A673 (cell line): Measurements from ENCODE around the gene ZNF362. TPM values are rescaled to one million over a fixed set of nuclear protein-coding genes. Genes with fewer than 3 reads are reported as not detected.

Experiments
- BruUV-seq: library from RNA; stranded (reverse); fragments of 400-500 nt; replicated peaks from 2 replicates; lab custom pipeline; 2021; lab: Mats Ljungman, UMichigan
- CTCF ChIA-PET: fragments of 300-600 bp; sonication (Branson Sonifier 250); formaldehyde crosslinking; loops from one replicate; lab custom pipeline; 2022; ENCODE audit warnings: antibody characterized with exemption; lab: Charles Lee
- POLR2A ChIA-PET: fragments of 300-600 bp; sonication (Branson Sonifier 250); formaldehyde crosslinking; loops from one replicate; lab custom pipeline; 2022; ENCODE audit warnings: antibody characterized with exemption; ENCODE audit not compliant: low non-redundant PET; lab: Charles Lee
- DNase-seq: peaks from one replicate; pipeline ENCODE4 v3.0.0-alpha.2; 2015; ENCODE audit warnings: low spot score
- H3K27ac ChIP-seq: fragments of 200-600 bp; sonication (generic); 2 replicates; pipeline ENCODE4 v1.5.1; 2016; ENCODE audit warnings: mixed run types, low read depth, mild to moderate bottlenecking, mixed read lengths, antibody characterized with exemption, low read length; ENCODE audit not compliant: poor library complexity, severe bottlenecking
- H3K27me3 ChIP-seq: fragments of 200-600 bp; sonication (generic); replicated peaks from 2 replicates; pipeline ENCODE4 v1.6.1; 2017; ENCODE audit warnings: mixed run types, low read depth, mild to moderate bottlenecking, mixed read lengths, antibody characterized with exemption, low read length; ENCODE audit not compliant: insufficient read depth, poor library complexity
- H3K36me3 ChIP-seq: fragments of 200-600 bp; sonication (generic); 2 replicates; pipeline ENCODE4 v1.6.1; 2016; ENCODE audit warnings: mixed run types, mild to moderate bottlenecking, mixed read lengths, antibody characterized with exemption, low read length; ENCODE audit not compliant: insufficient read depth, poor library complexity, severe bottlenecking
- H3K4me1 ChIP-seq: fragments of 200-600 bp; sonication (generic); 2 replicates; pipeline ENCODE4 v1.6.1; 2017; ENCODE audit warnings: mixed run types, mild to moderate bottlenecking, mixed read lengths, antibody characterized with exemption, low read length; ENCODE audit not compliant: insufficient read depth, poor library complexity, severe bottlenecking
- H3K4me3 ChIP-seq: fragments of 200-600 bp; sonication (generic); 2 replicates; pipeline ENCODE4 v1.5.1; 2016; ENCODE audit warnings: low read depth, mixed run types, mild to moderate bottlenecking, mixed read lengths, low read length; ENCODE audit not compliant: poor library complexity, severe bottlenecking
- H3K9me3 ChIP-seq: fragments of 200-600 bp; sonication (generic); 2 replicates; pipeline ENCODE4 v1.6.1; 2016; ENCODE audit warnings: mixed run types, low read depth, mild to moderate bottlenecking, mixed read lengths, antibody characterized with exemption, low read length; ENCODE audit not compliant: poor library complexity, severe bottlenecking
- CTCF ChIP-seq: fragments of 300-800, 200-600 bp; sonication (generic); conservative IDR thresholded peaks from 2 replicates; pipeline ENCODE4 v1.5.1; 2017; ENCODE audit warnings: low read depth, mild to moderate bottlenecking, antibody characterized with exemption, low read length, moderate library complexity, mixed read lengths
- EZH2 ChIP-seq: fragments of 200-600 bp; sonication (generic); IDR thresholded peaks from 2 replicates; pipeline ENCODE4 v1.6.1; 2017; ENCODE audit warnings: borderline replicate concordance, low read depth, mild to moderate bottlenecking, mixed read lengths, antibody characterized with exemption, low read length; ENCODE audit not compliant: poor library complexity, severe bottlenecking
- intact Hi-C: fragments of 100-400 bp; cut with micrococcal nuclease; formaldehyde crosslinking; loops from one replicate; pipeline ENCODE4 v1.10.0; 2022; ENCODE audit not compliant: unreplicated experiment
- total RNA-seq: library from RNA; stranded (reverse); gene quantifications from 2 replicates; pipeline ENCODE4 v1.2.3, GENCODE V29; 2021

ZNF362 gene
- total RNA-seq, 1 experiment from 2014 or later, result 40.1 TPM

GRCh38 chr1:33342041-33342723 lies 85.9 kb downstream of the ZNF362 start:
- peak; percentile 94 for DNase-seq
- Histone ChIP-seq H3K9me3 (no peaks in the 10 kb centered on the region), H3K4me3 (peak overlapping the region; percentile 11), H3K27ac (peak overlapping the region; percentile 85), H3K27me3 (no peaks in the 10 kb centered on the region), H3K36me3 (peaks cover 10% of the 10 kb centered on the region), H3K4me1 (peaks cover 93% of the 10 kb centered on the region)
- TF ChIP-seq CTCF (no peak), EZH2 (no peak)
- BruUV-seq, result no TSS peak
- ChIA-PET CTCF (interaction anchor here (0.5 to 0.9 kb wide), 3 partner anchors 42 to 158 kb away, joined by 3 to 4 read pairs (median 3); no protein-coding TSS in a partner anchor), POLR2A (interaction anchor here (0.6 to 0.7 kb wide), 2 partner anchors 161 to 215 kb away, joined by 3 to 4 read pairs; no protein-coding TSS in a partner anchor)
- intact Hi-C loops, result no loop called here

- CTCF ChIA-PET, result no interaction called here
- peaks cover 10% of the 10 kb centered on the region for H3K36me3 ChIP-seq
- BruUV-seq, result no TSS peak
- TF ChIP-seq EZH2 (no peak), CTCF (no peak)
- H3K27ac ChIP-seq, result peak overlapping the region; percentile 16
- DNase-seq, result no peak
- no peaks in the 10 kb centered on the region for H3K9me3 ChIP-seq
- intact Hi-C loops, result no loop called here
- no peaks in the 10 kb centered on the region for H3K27me3 ChIP-seq
- no peak overlapping the region for H3K4me3 ChIP-seq
- POLR2A ChIA-PET, result interaction anchor here (0.6 kb wide), 1 partner anchor 76 kb away, joined by 4 read pairs; no protein-coding TSS in a partner anchor
- H3K4me1 ChIP-seq, result peaks cover 85% of the 10 kb centered on the region
These were observed 87.2 kb downstream of the ZNF362 start for GRCh38 chr1:33343539-33343938.

- peaks cover 10% of the 10 kb centered on the region for H3K36me3 ChIP-seq
- CTCF ChIA-PET, result no interaction called here
These were observed 88.7 kb downstream of the ZNF362 start for GRCh38 chr1:33344896-33345560.

More at GRCh38 chr1:33344896-33345560, 88.7 kb downstream of the ZNF362 start:
- H3K27me3 ChIP-seq, result no peaks in the 10 kb centered on the region
- BruUV-seq, result no TSS peak
- POLR2A ChIA-PET, result no interaction called here
- no peaks in the 10 kb centered on the region for H3K9me3 ChIP-seq
- TF ChIP-seq EZH2, result no peak
- TF ChIP-seq CTCF, result no peak
- DNase-seq, result no peak
- H3K4me1 ChIP-seq, result peaks cover 70% of the 10 kb centered on the region
- H3K27ac ChIP-seq, result peak overlapping the region; percentile 6
- no peak overlapping the region for H3K4me3 ChIP-seq
- intact Hi-C loops, result no loop called here
